SK-N-SH (cell line): ENCODE measurements around the gene KCNJ10. TPM values are rescaled to one million over a fixed set of nuclear protein-coding genes. Genes with fewer than 3 reads are reported as not detected.

Experiments
- CTCF ChIA-PET: fragments of 300-600, 350-600 bp; formaldehyde crosslinking; extraction: SDS; loops from one replicate; lab custom pipeline; 2021; lab: Yijun Ruan, JAX
- POLR2A ChIA-PET: fragments of 350-600 bp; sonication (Branson Sonifier 250); formaldehyde crosslinking; extraction: SDS; loops from one replicate; lab custom pipeline; 2020; ENCODE audit warnings: antibody characterized with exemption, inconsistent platforms; lab: Yijun Ruan, JAX
- DNase-seq: peaks from one replicate; pipeline ENCODE4 v3.0.0; 2012
- H2AFZ ChIP-seq: fragments of 200-600 bp; sonication (generic); 2 replicates; pipeline ENCODE4 v1.8.1; 2016; ENCODE audit warnings: antibody characterized with exemption, mild to moderate bottlenecking, low read depth
- H3F3A ChIP-seq: fragments of 200-600 bp; sonication (generic); replicated peaks from 2 replicates; pipeline ENCODE3; 2016; ENCODE audit warnings: antibody characterized with exemption, mild to moderate bottlenecking; ENCODE audit not compliant: insufficient read depth
- H3K27ac ChIP-seq, 2 experiments: fragments of 200-500 bp in 1 of 2; fragments of 200-600 bp in 1 of 2; sonication (Bioruptor generic) in 1 of 2; sonication (generic), shearing (Covaris generic) in 1 of 2; 2 replicates each; pipeline versions ENCODE4 v1.5.1 to v1.6.1; 2014 to 2016; ENCODE audit warnings: low read depth in 2 of 2, inconsistent platforms in 1 of 2, low read length in 1 of 2, mild to moderate bottlenecking in 1 of 2, mixed read lengths in 1 of 2
- H3K27me3 ChIP-seq: fragments of 200-600 bp; sonication (generic), shearing (Covaris generic); 2 replicates; pipeline ENCODE4 v1.6.1; 2016; ENCODE audit warnings: mixed run types; ENCODE audit not compliant: insufficient read depth
- H3K36me3 ChIP-seq, 2 experiments: fragments of 200-500 bp in 1 of 2; fragments of 200-600 bp in 1 of 2; sonication (Bioruptor generic) in 1 of 2; sonication (generic) in 1 of 2; replicated peaks in 1 of 2; 2 replicates each; pipeline versions ENCODE3 to v1.5.1; 2014 to 2016; ENCODE audit warnings: low read length in 1 of 2, mild to moderate bottlenecking in 1 of 2; ENCODE audit not compliant: insufficient read depth in 2 of 2, control insufficient read depth in 1 of 2
- H3K4me1 ChIP-seq, 2 experiments: fragments of 200-500 bp in 1 of 2; fragments of 200-600 bp in 1 of 2; sonication (Bioruptor generic) in 1 of 2; sonication (generic), shearing (Covaris generic) in 1 of 2; 2 replicates each; pipeline versions ENCODE4 v1.5.1 to v1.6.1; 2014 to 2016; ENCODE audit warnings: low read depth in 1 of 2, low read length in 1 of 2, mixed run types in 1 of 2; ENCODE audit not compliant: insufficient read depth in 2 of 2, control insufficient read depth in 1 of 2
- H3K4me2 ChIP-seq: fragments of 200-600 bp; sonication (generic), shearing (Covaris generic); 2 replicates; pipeline ENCODE4 v1.6.1; 2017; ENCODE audit warnings: mixed run types
- H3K4me3 ChIP-seq, 2 experiments: fragments of 200-500 bp in 1 of 2; fragments of 200-600 bp in 1 of 2; sonication (Bioruptor generic) in 1 of 2; sonication (generic), shearing (Covaris generic) in 1 of 2; 2 replicates each; pipeline versions ENCODE4 v1.5.1 to v1.8.1; 2014 to 2016; ENCODE audit warnings: low read depth in 2 of 2, inconsistent platforms in 1 of 2, low read length in 1 of 2, mild to moderate bottlenecking in 1 of 2, mixed read lengths in 1 of 2, moderate library complexity in 1 of 2
- H3K79me2 ChIP-seq: fragments of 200-600 bp; sonication (generic); 2 replicates; pipeline ENCODE4 v1.8.1; 2017; ENCODE audit warnings: mild to moderate bottlenecking; ENCODE audit not compliant: insufficient read depth
- H3K9ac ChIP-seq: fragments of 200-600 bp; sonication (generic); 2 replicates; pipeline ENCODE4 v1.6.1; 2017; ENCODE audit warnings: mixed run types
- H3K9me2 ChIP-seq: fragments of 200-600 bp; sonication (generic); 2 replicates; pipeline ENCODE4 v1.6.1; 2017; ENCODE audit warnings: mixed run types
- H3K9me3 ChIP-seq: fragments of 200-600 bp; sonication (generic); 2 replicates; pipeline ENCODE4 v1.6.1; 2017; ENCODE audit warnings: mixed run types, mild to moderate bottlenecking, moderate library complexity
- H4K20me1 ChIP-seq: fragments of 200-600 bp; sonication (generic); 2 replicates; pipeline ENCODE4 v1.6.1; 2017; ENCODE audit warnings: mild to moderate bottlenecking, mixed run types; ENCODE audit not compliant: insufficient read depth
- CTCF ChIP-seq: fragments of 200-600 bp; sonication (generic); IDR thresholded peaks from 2 replicates; pipeline ENCODE4 v1.6.1; 2017; ENCODE audit warnings: antibody characterized with exemption, mild to moderate bottlenecking, moderate library complexity
- EZH2phosphoT487 ChIP-seq: fragments of 200-600 bp; sonication (generic); IDR thresholded peaks from 2 replicates; pipeline ENCODE4 v1.6.1; 2017; ENCODE audit warnings: low read depth, mixed run types, mild to moderate bottlenecking, antibody characterized with exemption, moderate library complexity, borderline replicate concordance
- FOXJ3 ChIP-seq: sonication (generic); formaldehyde crosslinking; IDR thresholded peaks from 2 replicates; pipeline ENCODE4 v1.5.1; 2020; ENCODE audit warnings: mild to moderate bottlenecking, missing genetic modification reagents
- MXI1 ChIP-seq: IDR thresholded peaks from 2 replicates; pipeline ENCODE4 v1.6.1; 2012; ENCODE audit warnings: mild to moderate bottlenecking, low read depth, low read length, improper control_type of control experiment
- NFIC ChIP-seq: IDR thresholded peaks from 2 replicates; pipeline ENCODE4 v1.4.0; 2012; ENCODE audit warnings: borderline replicate concordance
- REST ChIP-seq: IDR thresholded peaks from 2 replicates; pipeline ENCODE4 v1.6.1; 2012; ENCODE audit warnings: mild to moderate bottlenecking, low read depth, low read length, moderate library complexity
- USF1 ChIP-seq: IDR thresholded peaks from 2 replicates; pipeline ENCODE4 v1.4.0; 2012; ENCODE audit warnings: low read depth, borderline replicate concordance
- USF2 ChIP-seq: fragments of 150-350 bp; IDR thresholded peaks from 2 replicates; pipeline ENCODE4 v1.6.1; 2017; ENCODE audit warnings: antibody characterized with exemption, low read length, low read depth, borderline replicate concordance
- YY1 ChIP-seq: IDR thresholded peaks from 2 replicates; pipeline ENCODE4 v1.4.0; 2012; ENCODE audit warnings: low read depth, mild to moderate bottlenecking
- WGBS: methylation state at CpG from one replicate; pipeline ENCODE4 v1.1.6; 2017; ENCODE audit warnings: low lambda C conversion rate; 5-methylcytosine and 5-hydroxymethylcytosine counted together
- polyA plus RNA-seq, 3 experiments: library from polyadenylated mRNA; depleted of rRNA; stranded (reverse); fragments of >200 nt; gene quantifications; 2 replicates each; pipeline ENCODE4 v1.2.3, GENCODE V29; 2012

The KCNJ10 gene
- polyA plus RNA-seq, 1 of the 3 experiments (the other 2 are of a cell fraction), result not detected

- peak within 1 kb of the TSS; percentile 21; the same call in 1 of the 2 replicates for H3K4me2 ChIP-seq
- POLR2A ChIA-PET, result interaction anchor here (0.6 to 1.3 kb wide), 3 partner anchors 35 to 180 kb away, joined by 3 read pairs; no protein-coding TSS in a partner anchor
- H2AFZ ChIP-seq, result no peak within 1 kb of the TSS
These were observed 11.4 kb upstream of the KCNJ10 start, which contains the start of gene KCNJ9 for GRCh38 chr1:160081261-160081936. KCNJ9 (plus strand) TSS chr1:160081538; CDS start chr1:160084031, 2,493 bp downstream.

More at GRCh38 chr1:160081261-160081936, 11.4 kb upstream of the KCNJ10 start, which contains the start of gene KCNJ9:
- Histone ChIP-seq H3K4me1 (peaks cover 0 to 15% of the 10 kb centered on the region in 2 experiments; a peak in 1 of 4 replicates), H3K36me3 (no peaks in the 10 kb centered on the region)
- WGBS, result 11% methylated on average over 8 of the region's 14 CpGs
- no peak for TF ChIP-seq CTCF
- peak; percentile 21; the same call in 1 of the 2 replicates for TF ChIP-seq MXI1
- TF ChIP-seq USF2, result no peak
- no peak for TF ChIP-seq NFIC
- no peak for TF ChIP-seq REST
- no peak for TF ChIP-seq EZH2phosphoT487
- no peak for TF ChIP-seq FOXJ3
- no peak for TF ChIP-seq YY1
- TF ChIP-seq USF1, result no peak
- TF ChIP-seq, all 33 proteins: peak for 1
- Histone ChIP-seq H3K27me3 (peaks cover 30% of the 10 kb centered on the region), H3K27ac (no peak within 1 kb of the TSS), H3K9me3 (no peaks in the 10 kb centered on the region), H3K9me2 (no peaks in the 10 kb centered on the region), H4K20me1 (no peaks in the 10 kb centered on the region), H3K79me2 (no peaks in the 10 kb centered on the region), H3K9ac (no peak within 1 kb of the TSS), H3K4me3 (peak within 1 kb of the TSS in 1 of 2 experiments; percentile 29; a peak in 1 of 4 replicates), H3F3A (no peaks in the 10 kb centered on the region)
- peak; percentile 94 for DNase-seq
- CTCF ChIA-PET, result interaction anchor here (0.7 to 14.2 kb wide), 16 partner anchors 14 to 210 kb away, joined by 3 to 163 read pairs (median 6); partner anchors contain the start of genes IGSF8, PIGM and SLAMF9
